GM20000 (cell line): Measurements from ENCODE around the gene RNPEP.
"Not testable (repeated sequence)": the region's sequence is repeated elsewhere in the genome, so short reads cannot be mapped to it uniquely, and the experiment has no call there.

Experiments used
- DNase-seq: peaks from one replicate; pipeline ENCODE4 v3.0.0; 2012; ENCODE audit warnings: low spot score
- CTCF ChIP-seq: IDR thresholded peaks from 2 replicates; pipeline ENCODE4 v1.5.1; 2012; ENCODE audit warnings: mild to moderate bottlenecking, control low read depth; ENCODE audit errors: extremely low read depth, missing control alignments

Gene RNPEP

GRCh38 chr1:201982623-201983379 is at the start of gene RNPEP:
Gene RNPEP (plus strand): TSS chr1:201982648. CDS start chr1:201982667, 19 bp downstream.
- no peak for TF ChIP-seq CTCF
- DNase-seq: peak; percentile 95

GRCh38 chr1:201933840-201934430 is 48.5 kb upstream of the RNPEP start:
- TF ChIP-seq CTCF: no peak
- no peak for DNase-seq

- no peak for DNase-seq
- TF ChIP-seq CTCF: no peak
Measured at GRCh38 chr1:201937624-201938213, 44.7 kb upstream of the RNPEP start.

GRCh38 chr1:201938440-201939035 is 43.9 kb upstream of the RNPEP start:
- no peak for TF ChIP-seq CTCF
- no peak for DNase-seq

- no peak for TF ChIP-seq CTCF
- DNase-seq: no peak
Measured at GRCh38 chr1:201939148-201939547, 43.3 kb upstream of the RNPEP start.

- no peak for DNase-seq
- no peak for TF ChIP-seq CTCF
Measured at GRCh38 chr1:201939574-201939973, 42.9 kb upstream of the RNPEP start.

- not testable (repeated sequence) for DNase-seq
Measured at GRCh38 chr1:201940316-201940715, 42.1 kb upstream of the RNPEP start.
